DMS153 (cell line): ENCODE measurements around the gene GNAO1.
A peak's percentile ranks its signal among the peaks of the same experiment; 100 is the strongest.

ENCODE experiments used
- DNase-seq: peaks from one replicate; lab custom pipeline; 2025; lab: John Stamatoyannopoulos, UW

Gene GNAO1

DNA sequence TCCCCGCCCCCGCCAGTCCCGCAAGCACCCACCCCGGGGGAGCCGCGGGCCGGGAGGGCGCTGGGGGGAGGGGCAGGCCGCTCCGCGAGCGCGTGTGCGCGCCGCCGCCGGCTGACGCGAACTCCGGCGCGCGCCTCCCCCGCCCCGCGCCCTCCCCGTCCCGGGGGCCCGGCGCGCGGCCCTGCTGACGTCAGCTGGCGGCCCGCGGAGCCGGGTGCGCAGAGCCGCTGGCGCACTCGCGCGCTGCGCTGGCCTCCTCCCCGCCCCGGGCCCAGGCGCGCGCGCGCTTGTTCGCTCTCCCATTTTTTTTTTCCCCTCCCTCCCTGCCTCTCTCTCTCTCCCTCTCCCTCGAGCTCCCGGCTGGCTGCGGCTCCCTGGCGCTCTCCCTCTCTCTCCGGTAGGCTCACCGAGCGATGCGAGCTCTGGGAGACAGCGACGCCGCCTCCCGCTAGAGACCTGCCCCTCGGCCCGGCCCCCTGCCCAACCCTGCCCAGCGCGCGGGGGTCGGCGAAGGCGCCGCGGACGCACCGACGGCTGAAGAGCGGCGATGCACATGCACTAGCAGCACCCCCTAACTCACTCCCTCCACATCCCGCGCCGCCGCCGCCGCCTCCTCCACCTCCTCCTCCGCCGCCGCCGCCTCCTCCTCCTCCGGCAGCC, at the start of gene GNAO1:
TSS of gene GNAO1 (plus strand) at position 334 of the 660 bp plus-strand sequence. CDS start 747 bp downstream, outside the sequence.
- peak; percentile 66 for DNase-seq

DNA sequence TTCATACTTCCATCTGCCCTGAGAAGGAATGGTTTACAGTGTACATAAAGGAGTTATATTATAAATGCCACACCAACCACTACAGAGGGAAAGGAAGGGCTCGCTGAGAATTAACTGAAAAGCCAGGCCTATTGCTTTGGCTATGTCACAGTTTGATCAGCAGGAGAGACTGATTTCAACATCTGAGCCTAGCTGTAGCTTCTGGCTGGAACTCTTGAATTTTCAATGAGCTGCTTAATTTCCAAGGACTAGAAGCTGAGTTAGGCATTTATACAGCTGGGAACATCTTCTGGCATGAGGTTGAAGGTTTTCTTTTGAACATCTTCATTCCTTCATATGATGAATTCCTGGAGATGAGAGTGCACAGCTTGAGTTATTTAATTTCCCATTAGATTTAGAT, 47.6 kb upstream of the GNAO1 start:
- DNase-seq = no peak

GRCh38 chr16:56145369-56145768, 45.9 kb upstream of the GNAO1 start:
- DNase-seq = no peak

- DNase-seq = no peak
Measured at GRCh38 chr16:56151621-56152020, 39.7 kb upstream of the GNAO1 start.

DNA sequence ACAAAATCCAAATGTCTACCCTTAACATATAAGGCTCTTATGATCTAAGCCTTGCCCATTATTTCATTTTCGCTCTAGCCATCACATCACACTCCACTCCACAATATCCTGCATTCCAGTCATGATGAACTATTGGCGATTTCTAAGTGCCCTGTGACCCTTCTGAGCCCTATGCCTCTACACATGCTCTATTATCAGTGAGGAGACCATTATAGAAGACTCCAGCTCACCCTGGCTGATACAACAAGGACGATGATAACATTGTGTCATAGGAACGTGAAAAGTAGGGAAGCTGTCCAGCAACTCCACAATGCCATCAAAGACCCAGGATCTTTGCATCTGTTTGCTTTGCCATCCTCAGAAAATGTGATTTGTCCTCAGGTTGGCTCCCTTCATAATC, 29.6 kb upstream of the GNAO1 start:
- DNase-seq = no peak

- no peak for DNase-seq
Measured at GRCh38 chr16:56163089-56163488, 28.2 kb upstream of the GNAO1 start.

- DNase-seq = no peak
Measured at GRCh38 chr16:56163938-56164337, 27.4 kb upstream of the GNAO1 start.

DNA sequence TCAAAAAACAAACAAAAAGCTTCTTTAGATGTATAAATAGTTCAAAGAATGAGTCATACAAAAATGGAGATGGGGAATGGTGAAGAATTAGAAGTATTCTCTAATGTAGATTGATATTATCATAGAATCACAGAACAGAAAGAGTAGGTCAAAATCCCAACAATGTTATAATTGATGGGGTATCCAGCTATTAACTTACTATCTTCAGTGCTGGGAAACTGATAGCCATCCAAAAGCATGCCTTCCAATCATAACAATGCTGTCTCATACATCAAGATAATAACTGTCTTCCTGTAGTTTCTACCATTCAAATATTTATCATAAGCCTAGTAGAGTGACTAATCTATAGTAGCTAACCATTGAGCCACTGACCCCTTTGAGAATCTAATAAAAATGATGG, 26.7 kb upstream of the GNAO1 start:
- no peak for DNase-seq

DNA sequence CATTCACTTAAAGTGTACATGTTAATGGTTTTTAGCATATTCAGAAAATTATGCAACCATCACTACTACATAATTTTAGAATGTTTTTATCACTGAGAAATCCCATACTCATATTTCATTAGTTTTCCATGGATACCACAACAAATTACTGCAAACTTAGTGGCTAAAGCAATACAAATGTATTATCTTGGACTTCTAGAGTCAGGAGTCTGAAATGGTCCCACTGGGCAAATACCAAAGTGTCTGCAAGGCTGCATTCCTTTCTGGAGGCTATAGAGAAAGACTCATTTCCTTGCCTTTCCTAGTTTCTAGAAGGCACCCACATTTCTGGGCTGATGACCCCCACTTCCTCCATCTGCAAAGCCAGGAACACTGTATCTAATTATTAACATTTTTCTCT, 16.9 kb upstream of the GNAO1 start:
- no peak for DNase-seq

DNA sequence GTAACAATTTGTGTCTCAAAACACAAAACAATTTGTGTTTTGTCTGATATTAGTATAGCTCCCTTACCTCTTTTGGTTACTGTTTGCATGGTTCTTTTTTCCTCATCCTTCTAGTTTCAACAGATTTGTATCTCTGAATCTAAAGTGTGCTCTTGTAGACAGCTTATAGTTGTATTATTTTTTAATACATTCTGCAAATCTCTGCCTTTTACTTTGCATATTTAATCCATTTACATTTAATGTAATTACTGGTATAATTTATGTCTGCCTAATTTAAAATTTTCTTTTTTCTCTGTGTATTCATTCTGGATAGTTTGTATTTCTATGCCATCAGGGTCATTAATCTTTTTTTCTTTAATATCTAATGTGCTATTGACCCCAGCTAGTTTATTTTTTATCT, 9.9 kb upstream of the GNAO1 start:
- no peak for DNase-seq

DNA sequence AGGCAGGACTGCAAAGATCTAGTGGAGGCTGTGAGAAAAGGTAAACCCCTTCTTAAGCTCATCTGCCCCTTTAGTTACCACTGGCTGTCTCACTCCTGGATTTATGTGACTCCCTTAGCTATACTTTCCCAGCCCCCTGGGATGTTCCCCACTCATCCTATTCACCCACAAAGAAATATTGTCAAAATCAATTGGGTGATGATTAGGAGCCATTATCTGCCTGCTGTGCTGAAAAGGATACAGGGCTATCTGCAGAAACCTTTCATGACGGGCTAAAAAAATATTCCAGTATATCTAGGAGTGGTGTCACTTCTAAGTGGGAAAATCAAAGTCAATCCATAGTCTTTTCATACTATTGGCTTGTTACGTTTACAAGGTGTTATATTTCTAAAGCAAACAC, 8.0 kb upstream of the GNAO1 start:
- no peak for DNase-seq

DNA sequence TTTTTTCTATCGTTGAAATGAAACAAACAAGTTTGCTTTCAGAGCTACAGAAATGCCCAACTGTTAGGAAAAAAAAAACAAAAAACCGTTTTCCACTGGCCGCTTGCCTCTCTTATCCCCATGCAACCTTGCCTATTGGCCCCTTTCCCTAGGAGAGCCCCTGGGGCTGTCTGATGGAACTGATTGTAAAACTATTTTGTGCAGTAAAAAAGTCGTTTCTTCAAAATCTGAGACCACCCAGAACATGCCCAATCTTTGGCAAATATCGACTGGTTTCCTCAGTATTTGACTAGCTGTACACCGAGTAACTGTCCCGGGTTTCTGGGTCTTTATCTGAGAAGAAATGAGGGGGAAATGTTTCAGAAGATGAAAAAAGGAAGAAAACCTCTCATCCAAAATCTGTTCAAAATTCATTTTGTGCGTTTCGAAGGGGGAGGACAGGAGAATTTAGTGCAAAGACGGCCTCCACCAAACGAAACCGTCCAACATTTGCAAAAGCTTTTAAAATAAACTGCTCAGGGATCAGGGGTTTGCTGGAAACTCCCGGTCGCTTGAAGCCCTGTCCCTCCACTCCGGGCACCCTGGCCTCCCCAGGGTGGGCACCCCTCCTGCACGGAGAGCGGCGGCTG, 1.1 kb upstream of the GNAO1 start:
- DNase-seq = no peak

DNA sequence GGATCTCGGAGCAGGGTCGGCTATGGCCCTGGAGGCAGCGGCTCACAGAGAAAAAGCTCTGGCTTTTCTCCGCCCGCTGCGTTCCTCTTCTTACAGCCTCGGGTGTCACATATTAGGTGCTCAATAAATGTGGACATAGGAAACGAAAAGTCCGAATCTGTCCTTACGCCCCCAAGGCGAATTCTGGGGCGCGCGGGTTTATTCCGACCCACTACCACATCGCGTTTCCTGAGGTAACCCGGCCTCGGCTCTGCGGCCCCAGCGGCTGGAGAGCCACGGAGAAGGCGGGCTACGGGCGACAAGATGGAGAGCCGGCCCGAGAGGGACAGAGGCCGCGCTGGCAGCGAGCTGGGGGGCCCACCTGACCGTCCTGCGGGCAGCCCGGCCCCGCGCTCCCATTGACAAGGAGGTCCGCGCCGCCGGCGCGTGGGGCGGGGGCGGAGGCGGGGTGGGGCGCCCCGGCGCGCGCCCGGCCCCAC, 573 bp upstream of the GNAO1 start:
- DNase-seq = no peak

- DNase-seq = no peak
Measured at GRCh38 chr16:56191835-56192634, 746 bp downstream of the GNAO1 start.

DNA sequence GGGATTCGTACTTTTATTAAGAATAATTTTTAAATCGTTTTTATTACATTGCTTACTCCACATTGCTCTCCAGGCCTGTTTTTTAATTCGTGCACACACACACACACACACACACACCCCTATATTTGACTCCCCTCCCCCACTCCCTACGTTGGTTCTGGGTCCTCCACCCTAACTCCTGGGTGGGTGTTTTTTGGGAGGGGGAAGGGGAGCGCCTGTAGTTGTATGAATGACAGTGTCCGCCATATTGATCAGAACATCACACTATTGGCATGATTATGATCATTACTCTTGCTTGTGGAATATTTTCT, 1.3 kb downstream of the GNAO1 start:
- DNase-seq = no peak

- no peak for DNase-seq
Measured at GRCh38 chr16:56192986-56193945, 2.0 kb downstream of the GNAO1 start.

- DNase-seq = peak; percentile 88
Measured at GRCh38 chr16:56193951-56194726, 2.9 kb downstream of the GNAO1 start.

DNA sequence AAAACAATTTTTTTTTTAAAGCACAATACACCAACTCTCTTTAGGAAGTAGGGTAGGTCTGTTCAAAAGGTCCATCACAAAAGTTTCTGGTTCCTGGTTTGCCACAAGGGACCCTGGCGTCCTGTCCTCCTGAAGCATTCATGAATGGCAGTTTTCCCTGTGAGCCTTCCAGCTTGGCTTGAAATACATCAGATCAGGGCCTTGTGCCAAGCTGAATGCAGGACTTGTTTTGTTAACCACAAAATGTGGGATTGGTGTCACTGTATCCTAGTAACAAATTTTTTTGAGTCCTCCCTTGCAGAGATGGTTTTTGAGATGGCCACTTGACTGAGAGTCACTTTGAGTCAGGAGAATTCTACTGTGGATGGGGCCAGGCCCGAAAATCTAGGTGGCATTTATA, 3.9 kb downstream of the GNAO1 start:
- peak; percentile 88 for DNase-seq

DNA sequence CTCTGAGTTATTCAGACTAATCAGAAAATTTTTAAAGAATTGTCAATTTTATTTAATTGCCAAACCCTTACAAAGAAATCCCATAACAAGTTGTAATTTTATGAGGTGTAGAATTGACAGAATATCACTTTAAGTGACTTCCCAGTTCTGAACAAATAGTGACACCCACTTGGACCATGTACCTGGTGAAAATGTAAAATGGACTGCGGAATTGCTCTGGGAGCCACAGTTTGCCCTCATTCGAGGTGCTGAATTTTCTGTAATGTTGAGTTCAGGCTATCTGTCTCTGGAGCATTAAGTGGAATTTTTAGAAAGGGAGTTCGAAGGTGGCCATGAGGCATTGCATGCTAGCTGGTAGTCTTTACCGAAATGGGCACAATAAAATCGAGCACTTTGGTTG, 5.1 kb downstream of the GNAO1 start:
- no peak for DNase-seq

DNA sequence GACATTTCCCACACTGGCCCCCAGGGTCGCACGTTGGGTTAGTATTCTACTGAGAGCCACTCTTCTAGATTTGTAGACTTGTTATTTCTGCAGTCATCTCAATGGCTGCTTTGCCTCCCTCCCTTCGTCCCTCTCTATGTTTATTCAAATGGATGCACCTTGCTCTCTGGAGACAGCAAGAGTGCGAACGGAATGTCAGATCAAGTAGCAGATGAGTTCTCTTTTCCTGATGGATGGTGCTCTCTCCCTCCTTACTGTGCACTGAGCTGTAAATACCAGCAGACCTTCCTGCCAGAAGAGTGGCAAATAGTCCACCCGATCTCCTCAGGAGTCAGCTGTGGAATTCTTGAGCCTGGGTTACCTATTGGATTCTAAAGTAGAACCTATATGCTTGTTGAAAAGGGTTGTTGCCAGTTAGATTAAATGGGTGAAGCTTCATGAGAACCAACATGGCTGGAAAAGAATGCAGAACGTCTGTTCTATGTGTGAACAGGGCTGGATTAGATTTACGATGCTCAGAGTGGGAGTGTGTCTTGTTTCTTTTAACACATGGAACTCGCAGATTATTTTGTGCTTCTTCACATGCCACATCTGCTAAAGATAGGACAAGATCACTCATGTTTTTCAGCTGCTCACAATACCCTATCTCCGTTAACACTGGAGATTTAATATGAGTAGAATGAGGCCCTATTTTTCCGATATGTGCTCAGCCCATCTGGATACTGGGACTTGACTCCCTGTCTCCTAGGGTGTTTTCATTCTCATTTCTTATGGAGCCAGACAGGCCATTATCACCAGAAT, 6.1 kb downstream of the GNAO1 start:
- no peak for DNase-seq
